DOHH2 (cell line): ENCODE results near the gene ZNF814.
"Not testable (repeated sequence)": the region's sequence is repeated elsewhere in the genome, so short reads cannot be mapped to it uniquely, and the experiment has no call there.

Experiments used
- H3F3A ChIP-seq: fragments of 200-600 bp; sonication (generic), shearing (Covaris generic); 2 replicates; pipeline ENCODE4 v1.6.0; 2016; ENCODE audit warnings: antibody characterized with exemption, mild to moderate bottlenecking; ENCODE audit not compliant: control insufficient read depth, insufficient read depth
- H3K27ac ChIP-seq: fragments of 200-600 bp; sonication (generic); 2 replicates; pipeline ENCODE4 v1.5.1; 2014; ENCODE audit warnings: low read depth, mild to moderate bottlenecking, low read length, moderate library complexity
- H3K27me3 ChIP-seq: fragments of 200-600 bp; sonication (generic); 2 replicates; pipeline ENCODE4 v1.6.1; 2014; ENCODE audit warnings: mild to moderate bottlenecking, low read length, mixed read lengths; ENCODE audit not compliant: control insufficient read depth
- H3K36me3 ChIP-seq: fragments of 200-600 bp; sonication (generic); 2 replicates; pipeline ENCODE4 v1.6.1; 2014; ENCODE audit warnings: mild to moderate bottlenecking, low read length, moderate library complexity, mixed read lengths; ENCODE audit not compliant: control insufficient read depth
- H3K4me1 ChIP-seq: fragments of 200-600 bp; sonication (generic); 2 replicates; pipeline ENCODE4 v1.6.1; 2014; ENCODE audit warnings: mild to moderate bottlenecking, low read length, mixed read lengths; ENCODE audit not compliant: control insufficient read depth
- H3K4me2 ChIP-seq: fragments of 200-600 bp; sonication (generic); 2 replicates; pipeline ENCODE4 v1.6.0; 2014; ENCODE audit warnings: mild to moderate bottlenecking, low read length, moderate library complexity
- H3K4me3 ChIP-seq: fragments of 200-600 bp; sonication (generic); 2 replicates; pipeline ENCODE4 v1.5.1; 2014; ENCODE audit warnings: mild to moderate bottlenecking, low read length, mixed read lengths
- H3K79me2 ChIP-seq: fragments of 200-600 bp; sonication (generic); 2 replicates; pipeline ENCODE4 v1.6.1; 2014; ENCODE audit warnings: mild to moderate bottlenecking, low read length, mixed read lengths; ENCODE audit not compliant: control insufficient read depth
- H3K9me2 ChIP-seq: fragments of 200-600 bp; sonication (generic); replicated peaks from 2 replicates; pipeline ENCODE4 v1.6.1; 2014; ENCODE audit warnings: mild to moderate bottlenecking, low read length, mixed read lengths; ENCODE audit not compliant: control insufficient read depth
- H3K9me3 ChIP-seq: fragments of 200-600 bp; sonication (generic); 2 replicates; pipeline ENCODE4 v1.6.1; 2014; ENCODE audit warnings: antibody characterized with exemption, low read length, mixed read lengths; ENCODE audit not compliant: control insufficient read depth, insufficient read depth
- H4K20me1 ChIP-seq: fragments of 200-600 bp; sonication (generic); 2 replicates; pipeline ENCODE4 v1.6.0; 2014; ENCODE audit warnings: low read depth, mild to moderate bottlenecking, antibody characterized with exemption, low read length, moderate library complexity; ENCODE audit not compliant: control insufficient read depth, insufficient read depth
- EZH2phosphoT487 ChIP-seq: fragments of 200-600 bp; sonication (generic); IDR thresholded peaks from 2 replicates; pipeline ENCODE4 v1.6.1; 2017; ENCODE audit warnings: borderline replicate concordance, mild to moderate bottlenecking, antibody characterized with exemption, low read length, moderate library complexity, mixed read lengths
- TF ChIP-seq, protein P1 (sequence below): fragments of 200-600 bp; sonication (generic); IDR thresholded peaks from one replicate; pipeline ENCODE4 v1.5.1; 2014; ENCODE audit warnings: antibody characterized with exemption, mild to moderate bottlenecking, low read depth, low read length; ENCODE audit not compliant: poor library complexity, severe bottlenecking

ZNF814 gene

DNA sequence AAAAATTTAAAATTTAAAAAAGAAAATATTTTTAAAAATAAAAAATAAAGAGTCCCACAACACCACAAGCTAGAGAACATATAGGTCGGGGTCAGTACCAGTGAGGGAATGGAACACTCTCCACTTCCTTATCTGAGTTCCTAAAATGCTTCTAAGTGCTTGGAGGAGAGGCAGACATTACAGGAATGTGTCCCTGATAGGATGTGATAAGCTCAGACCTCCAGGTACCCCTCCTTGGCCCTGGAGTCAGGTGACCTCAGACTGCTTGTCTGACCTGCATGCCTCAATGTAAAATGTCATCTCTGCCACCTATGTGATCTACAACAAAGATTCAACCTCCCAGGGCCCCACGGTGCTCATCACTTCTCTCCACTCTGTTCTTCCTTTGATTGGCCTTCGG is 2.8 kb downstream of the ZNF814 start:
- TF ChIP-seq EZH2phosphoT487: no peak
- TF ChIP-seq, protein P1, sequence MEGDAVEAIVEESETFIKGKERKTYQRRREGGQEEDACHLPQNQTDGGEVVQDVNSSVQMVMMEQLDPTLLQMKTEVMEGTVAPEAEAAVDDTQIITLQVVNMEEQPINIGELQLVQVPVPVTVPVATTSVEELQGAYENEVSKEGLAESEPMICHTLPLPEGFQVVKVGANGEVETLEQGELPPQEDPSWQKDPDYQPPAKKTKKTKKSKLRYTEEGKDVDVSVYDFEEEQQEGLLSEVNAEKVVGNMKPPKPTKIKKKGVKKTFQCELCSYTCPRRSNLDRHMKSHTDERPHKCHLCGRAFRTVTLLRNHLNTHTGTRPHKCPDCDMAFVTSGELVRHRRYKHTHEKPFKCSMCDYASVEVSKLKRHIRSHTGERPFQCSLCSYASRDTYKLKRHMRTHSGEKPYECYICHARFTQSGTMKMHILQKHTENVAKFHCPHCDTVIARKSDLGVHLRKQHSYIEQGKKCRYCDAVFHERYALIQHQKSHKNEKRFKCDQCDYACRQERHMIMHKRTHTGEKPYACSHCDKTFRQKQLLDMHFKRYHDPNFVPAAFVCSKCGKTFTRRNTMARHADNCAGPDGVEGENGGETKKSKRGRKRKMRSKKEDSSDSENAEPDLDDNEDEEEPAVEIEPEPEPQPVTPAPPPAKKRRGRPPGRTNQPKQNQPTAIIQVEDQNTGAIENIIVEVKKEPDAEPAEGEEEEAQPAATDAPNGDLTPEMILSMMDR: no peak
- Histone ChIP-seq H3K4me2 (no peak overlapping the region), H3K9me2 (no peaks in the 10 kb centered on the region), H3K9me3 (peaks cover 37% of the 10 kb centered on the region), H3K79me2 (no peaks in the 10 kb centered on the region), H4K20me1 (no peaks in the 10 kb centered on the region), H3K27ac (no peak overlapping the region), H3K4me1 (peaks cover 13% of the 10 kb centered on the region), H3K4me3 (no peak overlapping the region), H3K27me3 (no peaks in the 10 kb centered on the region), H3K36me3 (peaks cover 8% of the 10 kb centered on the region), H3F3A (no peaks in the 10 kb centered on the region)

GRCh38 chr19:57873883-57874799 is 14.7 kb downstream of the ZNF814 start:
- H3K4me3 ChIP-seq, H3F3A ChIP-seq, H3K27ac ChIP-seq, H3K4me1 ChIP-seq, H3K4me2 ChIP-seq, H3K9me2 ChIP-seq, H3K79me2 ChIP-seq, H3K27me3 ChIP-seq, H4K20me1 ChIP-seq, H3K36me3 ChIP-seq: not testable (repeated sequence)
- peaks cover 10% of the 10 kb centered on the region; the same call in 1 of the 2 replicates for H3K9me3 ChIP-seq

DNA sequence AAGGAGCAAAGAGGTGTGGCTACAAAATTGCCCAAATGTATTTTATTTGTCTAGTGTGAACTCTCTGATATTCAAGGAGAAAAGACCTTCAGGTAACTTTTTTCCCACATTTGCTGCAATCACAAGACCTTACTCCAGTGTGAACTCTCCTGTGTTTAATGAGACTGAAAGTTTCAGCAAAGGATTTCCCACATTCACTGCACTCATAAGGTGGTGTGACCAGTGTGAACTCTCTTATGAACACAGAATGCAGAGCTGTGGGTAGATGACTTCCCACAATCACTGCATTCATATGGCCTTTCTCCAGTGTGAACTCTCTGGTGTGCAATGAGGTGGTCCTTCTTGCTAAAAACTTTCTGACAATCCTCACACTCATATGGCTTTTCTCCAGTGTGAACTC is 16.4 kb downstream of the ZNF814 start:
- Histone ChIP-seq H3F3A (no peaks in the 10 kb centered on the region), H3K9me2 (no peaks in the 10 kb centered on the region), H4K20me1 (no peaks in the 10 kb centered on the region), H3K4me1 (no peaks in the 10 kb centered on the region), H3K27ac (no peak overlapping the region), H3K9me3 (peaks cover 15% of the 10 kb centered on the region; the same call in 1 of the 2 replicates), H3K36me3 (peaks cover 11% of the 10 kb centered on the region), H3K27me3 (no peaks in the 10 kb centered on the region), H3K4me2 (no peak overlapping the region), H3K4me3 (no peak overlapping the region), H3K79me2 (no peaks in the 10 kb centered on the region)
- TF ChIP-seq, protein P1: no peak
- TF ChIP-seq EZH2phosphoT487: no peak

- Histone ChIP-seq H3F3A (no peaks in the 10 kb centered on the region), H3K4me3 (no peak overlapping the region), H3K4me2 (no peak overlapping the region), H3K9me3 (peaks cover 15% of the 10 kb centered on the region; the same call in 1 of the 2 replicates), H3K79me2 (no peaks in the 10 kb centered on the region), H3K4me1 (no peaks in the 10 kb centered on the region), H3K27ac (no peak overlapping the region), H3K27me3 (no peaks in the 10 kb centered on the region), H3K36me3 (peaks cover 29% of the 10 kb centered on the region), H3K9me2 (no peaks in the 10 kb centered on the region), H4K20me1 (no peaks in the 10 kb centered on the region)
- TF ChIP-seq, protein P1: no peak
- no peak for TF ChIP-seq EZH2phosphoT487
Observed at GRCh38 chr19:57870225-57870624, 18.6 kb downstream of the ZNF814 start.

DNA sequence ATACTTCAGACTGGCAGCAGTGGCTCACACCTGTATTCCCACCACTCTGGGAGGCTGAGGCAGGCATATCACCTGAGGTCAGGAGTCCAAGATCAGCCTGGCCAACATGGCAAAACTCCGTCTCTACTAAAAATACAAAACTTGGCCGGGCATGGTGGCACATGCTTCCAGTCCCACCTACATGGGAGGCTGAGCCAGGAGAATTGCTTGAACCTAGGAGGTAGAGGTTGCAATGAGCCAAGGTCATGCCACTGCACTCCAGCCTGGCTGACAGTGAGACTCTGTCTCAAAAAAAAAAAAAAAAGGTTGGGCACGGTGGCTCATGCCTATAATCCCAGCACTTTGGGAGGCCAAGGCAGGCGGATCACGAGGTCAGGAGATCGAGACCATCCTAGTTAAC is 19.2 kb downstream of the ZNF814 start:
- Histone ChIP-seq H3K36me3 (peaks cover 35% of the 10 kb centered on the region), H3K9me3 (peaks cover 15% of the 10 kb centered on the region; the same call in 1 of the 2 replicates)
- not testable (repeated sequence) for H3K79me2 ChIP-seq, H3K4me2 ChIP-seq, H3K27ac ChIP-seq, H3K4me1 ChIP-seq, H3K4me3 ChIP-seq, H4K20me1 ChIP-seq, H3F3A ChIP-seq, H3K9me2 ChIP-seq, H3K27me3 ChIP-seq
